Measurements from ENCODE around the gene CFAP46.
"Not testable (repeated sequence)": the region's sequence is repeated elsewhere in the genome, so short reads cannot be mapped to it uniquely, and the experiment has no call there.

CFAP46 gene

GRCh38 chr10:132912713-132913558 is 29.4 kb downstream of the CFAP46 start:
- DNase-seq, result no peak

- DNase-seq, result no peak
Observed at GRCh38 chr10:132912225-132912712, 30.1 kb downstream of the CFAP46 start.

- no peak for DNase-seq
Observed at GRCh38 chr10:132911786-132912097, 30.6 kb downstream of the CFAP46 start.

GRCh38 chr10:132910901-132911785 is 31.2 kb downstream of the CFAP46 start:
- no peak for DNase-seq

- no peak for DNase-seq
Observed at GRCh38 chr10:132910186-132910880, 32.0 kb downstream of the CFAP46 start.

GRCh38 chr10:132909491-132910071 is 32.8 kb downstream of the CFAP46 start:
- no peak for DNase-seq

- no peak for DNase-seq
Observed at GRCh38 chr10:132908621-132909295, 33.6 kb downstream of the CFAP46 start.

GRCh38 chr10:132907821-132908620 is 34.3 kb downstream of the CFAP46 start:
- DNase-seq, result no peak

- no peak for DNase-seq
Observed at GRCh38 chr10:132906836-132907235, 35.5 kb downstream of the CFAP46 start.

- DNase-seq, result no peak
Observed at GRCh38 chr10:132906106-132906505, 36.3 kb downstream of the CFAP46 start.

GRCh38 chr10:132905661-132906060 is 36.7 kb downstream of the CFAP46 start:
- DNase-seq, result no peak

GRCh38 chr10:132904814-132905649 is 37.3 kb downstream of the CFAP46 start:
- no peak for DNase-seq

- DNase-seq, result no peak
Observed at GRCh38 chr10:132904181-132904813, 38.1 kb downstream of the CFAP46 start.

- DNase-seq, result not testable (repeated sequence)
Observed at GRCh38 chr10:132902656-132903575, 39.5 kb downstream of the CFAP46 start.

- no peak for DNase-seq
Observed at GRCh38 chr10:132901351-132901750, 41.0 kb downstream of the CFAP46 start.

GRCh38 chr10:132900211-132900756 is 42.1 kb downstream of the CFAP46 start:
- no peak for DNase-seq

- DNase-seq, result no peak
Observed at GRCh38 chr10:132899751-132900065, 42.7 kb downstream of the CFAP46 start.

- no peak for DNase-seq
Observed at GRCh38 chr10:132899054-132899750, 43.2 kb downstream of the CFAP46 start.

All from activated gamma-delta T cell treated with Interleukin-2 at 50 U/mL for 16 hours (primary cell).